ENCODE data around the gene CACNA1B.
A peak's percentile ranks its signal among the peaks of the same experiment; 100 is the strongest.
"Not testable (repeated sequence)": the region's sequence is repeated elsewhere in the genome, so short reads cannot be mapped to it uniquely, and the experiment has no call there.

The CACNA1B gene

DNA sequence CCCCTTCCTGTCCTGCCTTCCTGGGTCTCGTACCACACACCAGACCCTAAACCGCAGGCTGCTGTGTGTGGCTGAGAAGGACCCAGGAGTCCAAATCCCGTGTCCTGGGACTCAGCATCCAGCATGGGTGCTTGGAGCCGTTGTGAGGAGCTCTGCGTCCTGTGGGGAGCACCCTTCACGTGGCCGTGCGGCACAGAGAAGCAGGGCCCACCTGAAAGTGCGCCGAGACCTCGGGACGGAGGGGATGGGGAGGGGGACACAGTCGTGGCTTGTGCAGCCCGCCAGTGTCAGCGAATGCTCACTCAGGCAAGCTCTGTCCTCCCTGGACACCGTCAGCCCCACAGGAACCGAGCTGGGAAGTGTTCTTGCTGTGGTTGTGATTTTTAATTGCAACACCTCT is 244.6 kb downstream of the CACNA1B start:
- no peak for DNase-seq

DNA sequence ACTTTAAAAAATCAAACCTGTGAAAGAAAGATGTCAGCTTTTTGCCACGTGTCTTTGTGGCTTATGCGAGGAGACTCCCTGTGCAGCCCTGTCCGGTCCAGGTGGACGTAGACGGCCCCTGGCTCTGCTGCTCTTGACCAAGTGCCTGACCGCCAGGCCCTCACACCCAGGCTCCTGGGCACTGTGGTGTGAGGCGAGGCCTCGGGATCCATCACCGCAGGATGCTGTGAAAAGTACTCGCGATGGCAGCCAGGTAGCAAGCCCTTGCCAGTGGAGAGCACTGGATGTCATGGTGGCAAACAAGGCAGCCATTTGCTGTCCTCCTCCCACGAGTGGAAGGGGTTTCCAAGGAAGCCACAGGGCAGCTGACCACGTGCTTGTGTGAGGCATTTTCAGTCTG is 245.1 kb downstream of the CACNA1B start:
- no peak for DNase-seq

DNA sequence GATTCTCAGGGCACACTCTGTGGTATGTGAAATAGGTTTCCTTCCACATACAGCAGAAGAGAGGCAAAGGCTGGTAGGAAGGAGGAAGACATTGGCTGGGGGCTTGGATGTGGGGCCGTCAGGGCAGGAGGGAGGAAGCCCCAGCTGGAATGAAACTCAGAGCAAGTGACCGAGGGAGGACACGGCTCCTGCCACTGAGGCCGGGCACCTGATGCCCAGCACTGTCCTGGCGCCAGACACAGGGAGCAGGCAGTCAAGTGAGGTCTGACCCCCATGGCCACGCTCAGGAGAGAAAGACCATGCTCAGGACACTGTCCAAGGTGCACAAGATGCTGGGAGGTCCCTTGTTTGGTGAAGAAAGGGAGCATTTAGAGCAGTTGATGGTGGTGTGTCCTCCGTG is 245.5 kb downstream of the CACNA1B start:
- DNase-seq = no peak

DNA sequence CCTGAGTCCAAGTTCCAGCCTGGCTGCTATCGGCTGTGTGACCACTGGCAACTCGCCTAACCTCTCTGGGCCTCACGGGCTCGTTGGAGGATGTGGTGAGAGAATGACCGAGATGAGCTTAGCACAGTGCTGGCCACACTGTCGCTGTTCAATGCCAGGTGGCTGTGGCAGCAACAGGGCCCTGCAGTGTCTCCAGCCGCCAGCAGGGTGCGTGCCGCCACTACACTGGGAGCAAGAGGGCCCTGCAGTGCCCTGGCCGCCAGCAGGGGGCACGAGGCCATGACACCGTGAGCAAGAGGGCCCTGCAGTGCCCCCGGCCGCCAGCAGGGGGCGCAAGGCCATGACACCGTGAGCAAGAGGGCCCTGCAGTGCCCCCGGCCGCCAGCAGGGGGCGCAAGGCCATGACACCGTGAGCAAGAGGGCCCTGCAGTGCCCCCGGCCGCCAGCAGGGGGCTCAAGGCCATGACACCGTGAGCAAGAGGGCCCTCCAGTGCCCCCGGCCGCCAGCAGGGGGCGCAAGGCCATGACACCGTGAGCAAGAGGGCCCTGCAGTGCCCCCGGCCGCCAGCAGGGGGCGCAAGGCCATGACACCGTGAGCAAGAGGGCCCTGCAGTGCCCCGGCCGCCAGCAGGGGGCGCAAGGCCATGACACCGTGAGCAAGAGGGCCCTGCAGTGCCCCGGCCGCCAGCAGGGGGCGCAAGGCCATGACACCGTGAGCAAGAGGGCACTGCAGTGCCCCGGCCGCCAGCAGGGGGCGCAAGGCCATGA is 248.7 kb downstream of the CACNA1B start:
- DNase-seq = not testable (repeated sequence)

DNA sequence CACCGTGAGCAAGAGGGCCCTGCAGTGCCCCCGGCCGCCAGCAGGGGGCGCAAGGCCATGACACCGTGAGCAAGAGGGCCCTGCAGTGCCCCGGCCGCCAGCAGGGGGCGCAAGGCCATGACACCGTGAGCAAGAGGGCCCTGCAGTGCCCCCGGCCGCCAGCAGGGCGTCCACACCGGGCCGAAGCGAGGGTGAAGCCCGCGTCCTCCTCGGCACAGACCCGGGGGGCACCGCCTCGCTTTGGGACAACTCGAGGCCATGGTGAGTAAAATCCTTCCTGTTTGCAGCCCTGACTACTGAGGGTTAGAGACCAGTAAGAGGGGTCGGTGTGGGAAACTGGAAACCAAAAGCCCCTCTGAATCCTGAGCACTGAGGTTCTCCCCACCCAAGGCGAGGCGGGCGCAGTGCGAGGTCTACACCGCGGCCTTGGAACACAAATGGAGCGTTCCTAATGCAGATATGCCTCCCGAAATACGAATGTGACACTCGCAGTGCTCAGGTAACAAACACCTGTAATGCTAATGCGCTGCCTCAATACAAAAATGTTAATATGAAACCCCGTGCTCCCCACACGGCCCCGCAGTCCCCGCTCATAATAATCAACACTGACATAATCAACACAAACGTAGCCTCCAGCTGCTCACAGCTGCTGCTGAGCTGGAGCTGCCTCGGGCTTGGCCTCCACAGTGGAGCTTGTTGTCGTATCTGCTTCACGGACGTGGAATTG is 249.4 kb downstream of the CACNA1B start:
- DNase-seq = not testable (repeated sequence)

DNA sequence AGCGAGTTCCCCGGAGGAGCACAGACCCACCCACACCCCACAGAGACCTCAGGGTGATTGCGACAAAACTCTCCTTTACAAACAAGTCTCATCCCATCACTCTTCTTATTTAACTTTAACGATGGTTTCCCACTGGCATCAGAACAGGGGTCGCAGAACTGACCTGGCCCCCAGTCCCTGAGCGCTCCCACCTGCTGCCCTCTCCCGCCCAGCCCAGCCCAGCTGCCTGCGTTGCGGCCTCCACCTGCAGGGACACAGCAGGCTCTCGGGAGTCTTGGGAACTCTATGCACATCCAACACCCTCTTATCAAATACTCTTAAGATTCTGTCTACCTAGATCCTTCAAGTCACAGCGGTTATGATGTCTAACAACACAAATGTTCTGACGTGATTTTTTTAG is 250.4 kb downstream of the CACNA1B start:
- not testable (repeated sequence) for DNase-seq

DNA sequence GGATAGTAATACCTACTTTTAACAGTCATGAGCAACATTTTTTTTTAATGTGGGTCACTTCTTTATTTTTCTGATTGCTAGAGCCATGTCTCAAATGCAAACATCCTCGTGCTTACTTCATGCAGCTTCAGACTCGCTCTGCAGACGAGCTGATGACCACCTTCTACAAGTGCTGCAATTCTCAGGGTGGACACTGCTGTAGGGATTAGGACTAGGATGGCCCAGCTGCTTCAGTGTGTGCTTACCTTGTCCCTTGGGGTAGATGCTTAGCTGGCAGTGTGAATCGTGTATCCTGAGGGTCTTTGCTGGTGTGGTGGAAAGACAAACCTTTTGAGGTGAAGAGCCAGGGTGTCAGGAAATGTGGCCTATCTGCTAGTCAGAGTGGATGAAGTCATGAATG is 251.7 kb downstream of the CACNA1B start:
- DNase-seq = not testable (repeated sequence)

DNA sequence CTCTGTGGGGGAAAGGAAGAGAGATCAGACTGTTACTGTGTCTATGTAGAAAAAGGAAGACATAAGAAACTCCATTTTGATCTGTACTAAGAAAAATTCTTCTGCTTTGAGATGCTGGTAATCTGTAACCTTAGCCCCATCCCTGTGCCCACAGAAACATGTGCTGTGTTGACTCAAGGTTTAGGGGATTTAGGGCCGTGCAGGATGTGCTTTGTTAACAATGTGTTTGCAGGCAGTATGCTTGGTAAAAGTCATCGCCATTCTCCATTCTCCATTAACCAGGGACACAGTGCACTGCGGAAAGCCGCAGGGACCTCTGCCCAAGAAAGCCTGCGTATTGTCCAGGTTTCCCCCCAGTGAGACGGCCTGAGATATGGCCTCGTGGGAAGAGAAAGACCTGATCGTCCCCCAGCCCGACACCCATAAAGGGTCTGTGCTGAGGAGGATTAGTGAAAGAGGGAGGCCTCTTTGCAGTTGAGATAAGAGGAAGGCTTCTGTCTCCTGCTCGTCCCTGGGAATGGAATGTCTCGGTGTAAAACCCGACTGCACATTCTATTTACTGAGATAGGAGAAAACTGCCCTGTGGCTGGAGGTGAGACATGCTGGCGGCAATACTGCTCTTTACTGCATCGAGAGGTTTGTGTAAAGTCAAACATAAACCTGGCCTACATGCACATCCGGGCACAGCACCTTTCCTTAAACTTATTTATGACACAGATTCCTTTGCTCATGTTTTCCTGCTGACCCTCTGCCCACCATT is 255.5 kb downstream of the CACNA1B start:
- not testable (repeated sequence) for DNase-seq

DNA sequence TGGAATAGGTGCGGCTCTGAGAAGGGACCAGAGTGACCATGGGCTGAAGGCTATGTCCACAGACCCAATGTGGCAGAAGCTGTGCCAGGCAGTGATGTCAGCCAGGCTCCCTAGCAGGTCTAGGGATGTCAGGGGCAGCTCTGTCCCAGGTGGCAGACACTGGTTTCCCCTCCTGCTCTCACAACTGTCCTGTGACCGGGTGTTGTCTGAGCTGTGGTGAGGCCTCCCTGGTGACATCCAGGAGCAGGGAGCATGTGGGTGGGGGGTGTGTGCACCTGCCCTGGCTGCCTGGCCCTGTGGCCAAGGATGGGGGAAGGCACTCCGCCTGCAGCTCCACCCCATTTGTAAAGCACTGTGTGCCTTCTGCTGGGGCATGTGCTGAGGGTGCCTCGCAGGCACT is 257.0 kb downstream of the CACNA1B start:
- not testable (repeated sequence) for DNase-seq

DNA sequence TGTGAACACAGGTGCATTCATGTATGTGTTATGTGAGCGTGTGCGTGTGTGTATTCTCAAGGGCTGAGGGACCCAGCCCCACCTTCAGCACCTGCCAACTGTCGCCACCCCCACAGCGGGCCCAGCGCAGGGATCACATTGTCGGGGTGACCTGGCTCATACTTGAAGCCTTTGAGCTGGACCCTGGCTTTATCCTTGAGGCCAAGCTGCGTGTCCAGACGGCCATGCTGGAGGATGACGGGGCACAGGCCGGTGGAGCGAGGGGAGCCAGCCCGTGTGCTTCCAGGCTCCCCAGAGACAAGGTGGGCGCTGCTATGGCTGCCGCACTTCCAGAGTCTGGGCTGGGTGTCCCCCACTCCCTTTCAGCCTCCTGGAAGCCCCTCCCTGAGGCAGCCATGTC is 261.5 kb downstream of the CACNA1B start:
- DNase-seq = not testable (repeated sequence)

DNA sequence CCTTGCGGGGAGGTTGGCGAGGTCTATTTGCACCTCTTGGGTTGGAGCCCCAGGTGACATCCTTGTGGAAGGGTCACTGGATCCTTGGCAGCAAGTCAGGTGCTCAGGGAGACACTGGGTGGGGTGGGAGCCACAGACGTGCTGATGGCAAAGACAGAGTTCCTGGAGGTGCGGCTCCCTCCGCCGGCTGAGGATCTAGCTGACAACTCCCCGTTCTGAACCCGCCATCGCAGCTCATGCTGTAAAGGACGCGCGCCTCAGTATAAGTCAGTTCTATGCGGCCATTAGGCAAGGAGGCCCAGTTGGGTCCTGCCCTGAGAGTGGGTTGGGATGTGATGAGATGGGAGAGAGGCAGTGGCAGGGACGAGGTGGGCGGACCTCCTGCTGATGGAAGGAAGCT is 263.4 kb downstream of the CACNA1B start:
- DNase-seq = not testable (repeated sequence)

DNA sequence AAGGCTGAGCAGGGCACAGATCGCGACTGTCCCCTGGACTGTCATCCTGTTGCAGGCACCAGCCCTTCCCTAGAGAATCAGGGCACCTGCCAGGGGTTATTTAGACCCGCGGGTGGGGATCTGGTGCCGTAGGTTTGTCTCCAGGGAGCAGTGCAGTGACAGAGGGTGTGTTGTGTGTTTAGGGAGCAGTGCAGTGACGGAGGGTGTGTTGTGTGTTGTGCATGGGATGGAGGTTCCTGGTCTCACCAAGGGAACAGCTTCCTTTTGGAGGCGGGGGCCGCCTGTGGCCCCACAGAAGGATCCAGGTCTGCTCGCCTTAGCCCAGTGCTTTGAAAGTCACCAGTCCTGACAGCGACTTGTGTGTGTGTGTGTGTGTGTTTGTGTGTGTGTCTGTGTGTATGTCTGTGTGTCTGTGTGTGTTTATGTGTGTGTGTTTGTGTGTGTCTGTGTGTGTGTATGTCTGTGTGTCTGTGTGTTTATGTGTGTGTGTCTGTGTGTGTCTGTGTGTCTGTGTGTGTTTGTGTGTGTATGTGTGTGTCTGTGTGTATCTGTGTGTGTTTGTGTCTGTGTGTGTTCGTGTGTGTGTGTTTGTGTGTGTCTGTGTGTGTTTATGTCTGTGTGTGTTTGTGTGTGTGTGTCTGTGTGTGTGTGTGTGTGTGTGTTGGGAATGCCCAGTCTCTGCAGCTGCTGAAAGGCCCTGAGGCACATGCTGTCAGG is 265.1 kb downstream of the CACNA1B start:
- not testable (repeated sequence) for DNase-seq

DNA sequence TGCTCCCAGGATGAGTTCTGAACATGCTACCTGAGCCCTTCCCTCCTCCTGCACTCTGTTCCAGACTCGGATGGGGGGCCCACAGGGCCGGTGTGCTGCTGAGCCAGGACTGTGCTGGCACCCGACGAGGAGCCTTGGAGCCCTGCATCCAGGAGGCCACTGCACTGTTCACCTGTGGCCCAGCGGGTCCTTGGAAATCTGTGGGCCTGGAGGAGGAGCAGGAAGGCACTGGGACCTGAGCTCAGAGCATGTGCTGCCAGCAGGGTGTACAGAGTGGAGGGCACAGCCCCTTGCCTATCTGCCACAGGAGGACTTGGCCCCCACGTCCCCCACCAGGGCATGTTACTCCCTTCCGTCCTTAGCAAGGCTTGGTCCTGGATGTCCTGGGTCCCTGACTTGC is 265.9 kb downstream of the CACNA1B start:
- DNase-seq = not testable (repeated sequence)

DNA sequence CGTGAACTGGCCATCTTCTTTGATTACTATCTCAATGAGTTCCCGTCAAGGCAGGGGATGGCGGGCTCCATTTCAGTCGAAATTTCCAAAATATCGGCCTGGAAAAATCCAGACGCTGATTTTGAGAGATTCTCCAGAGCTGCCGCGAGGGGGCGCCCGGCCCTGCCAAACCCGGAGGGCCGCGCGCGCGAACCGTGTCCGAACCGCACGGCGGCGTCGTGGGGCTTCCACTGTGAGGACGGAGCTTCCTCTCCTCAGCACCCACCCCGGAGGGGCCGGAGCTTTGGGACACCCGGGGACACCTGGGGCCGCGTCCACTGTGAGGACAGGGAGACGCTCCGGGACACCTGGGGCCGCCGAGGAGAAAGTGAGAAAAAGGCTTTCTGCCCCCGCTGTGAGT is 270.0 kb downstream of the CACNA1B start:
- DNase-seq = peak; percentile 27

DNA sequence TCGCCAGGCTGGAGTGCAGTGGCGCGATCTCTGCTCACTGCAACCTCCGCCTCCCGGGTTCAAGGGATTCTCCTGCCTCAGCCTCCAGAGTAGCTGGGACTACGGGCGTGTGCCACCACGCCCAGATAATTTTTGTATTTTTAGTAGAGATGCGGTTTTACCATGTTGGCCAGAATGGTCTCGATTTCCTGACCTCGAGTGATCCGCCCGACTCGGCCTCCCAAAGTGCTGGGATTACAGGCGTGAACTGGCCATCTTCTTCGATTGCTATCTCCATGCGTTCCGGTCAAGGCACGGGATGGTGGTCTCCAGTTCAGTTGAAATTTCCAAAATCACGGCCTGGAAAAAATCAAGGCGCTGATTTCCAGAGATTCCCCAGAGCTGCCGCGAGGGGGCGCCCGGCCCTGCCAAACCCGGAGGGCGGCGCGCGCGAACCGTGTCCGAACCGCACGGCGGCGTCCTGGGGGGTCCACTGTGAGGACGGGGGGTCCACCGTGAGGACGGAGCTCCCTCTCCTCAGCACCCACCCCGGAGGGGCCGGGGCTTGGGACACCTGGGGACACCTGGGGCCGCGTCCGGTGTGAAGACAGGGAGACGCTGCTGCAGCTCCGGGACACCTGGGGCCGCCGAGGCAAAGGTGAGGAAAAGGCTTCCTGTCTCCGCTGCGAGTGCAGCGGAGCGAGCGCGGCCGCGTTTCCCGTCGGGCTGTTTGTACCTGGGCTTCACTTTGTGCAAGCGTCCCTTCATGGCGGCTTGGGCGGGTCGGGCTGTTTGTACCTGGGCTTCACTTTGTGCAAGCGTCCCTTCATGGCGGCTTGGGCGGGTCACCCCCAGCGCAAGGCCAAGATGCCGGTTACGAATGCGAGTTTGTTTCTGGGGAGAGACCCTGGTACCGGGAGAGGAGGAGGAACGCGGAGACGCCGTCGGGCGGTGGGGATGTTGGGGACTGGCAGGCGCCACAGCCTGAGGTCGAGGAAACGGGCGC is 272.4 kb downstream of the CACNA1B start:
- not testable (repeated sequence) for DNase-seq

DNA sequence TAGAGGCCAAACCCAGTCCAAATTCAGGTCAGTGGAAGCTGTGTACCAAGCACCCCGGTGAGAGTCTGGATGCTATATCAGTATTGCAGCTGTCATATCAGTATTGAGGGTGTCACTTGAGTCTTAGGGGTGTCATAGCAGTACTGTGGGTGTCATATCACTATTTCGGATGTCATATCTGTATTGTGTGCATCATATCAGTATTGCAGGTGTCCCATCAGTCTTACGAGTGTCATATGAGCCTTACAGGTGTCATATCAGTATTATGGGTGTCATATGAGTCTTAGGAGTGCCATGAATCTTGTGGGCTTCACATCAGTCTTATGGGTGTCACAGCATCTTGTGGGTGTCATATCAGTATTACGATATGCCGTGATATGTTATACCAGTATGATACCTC is 278.2 kb downstream of the CACNA1B start:
- not testable (repeated sequence) for DNase-seq

DNA sequence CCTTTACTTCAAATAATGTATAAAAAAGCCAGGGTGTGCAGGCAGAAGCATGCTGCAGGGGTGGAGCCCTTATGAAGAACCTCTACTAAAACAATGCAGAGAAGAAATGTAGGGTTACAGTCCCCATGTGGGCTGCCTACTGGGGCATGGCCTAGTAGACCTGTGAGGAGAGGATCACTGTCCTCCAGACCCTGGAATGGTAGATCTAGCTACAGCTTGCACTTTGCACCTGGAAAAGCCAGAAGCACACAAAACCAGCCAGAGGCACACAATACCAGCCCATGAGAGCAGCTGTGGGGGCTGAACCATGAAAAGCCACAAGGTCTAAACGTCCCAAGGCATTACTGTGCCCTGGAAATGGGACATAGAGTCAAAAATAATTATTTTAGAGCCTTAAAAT is 289.2 kb downstream of the CACNA1B start:
- DNase-seq = not testable (repeated sequence)

Data from femur (tissue), 1 donor.